Cardiac fibroblast (primary cell): Measurements from ENCODE around the gene UGT3A2.

Experiments used
- DNase-seq, 2 donors: peaks; one replicate each; pipeline versions ENCODE4 v3.0.0 to v3.0.0-alpha.2; 2010; ENCODE audit warnings: low read depth in 2 of 2
- H3K4me3 ChIP-seq, 2 donors: replicated peaks in 1 of 2; 1 replicate in 1 of 2; 2 replicates in 1 of 2; pipeline ENCODE4 v1.5.1; 2011; ENCODE audit warnings: low read depth in 2 of 2, low read length in 2 of 2, mild to moderate bottlenecking in 2 of 2, moderate library complexity in 1 of 2
- TF ChIP-seq, protein P1 (sequence below): IDR thresholded peaks from one replicate; pipeline ENCODE4 v1.5.1; 2011; ENCODE audit warnings: low read depth, mild to moderate bottlenecking, low read length, inconsistent platforms

Gene UGT3A2

DNA sequence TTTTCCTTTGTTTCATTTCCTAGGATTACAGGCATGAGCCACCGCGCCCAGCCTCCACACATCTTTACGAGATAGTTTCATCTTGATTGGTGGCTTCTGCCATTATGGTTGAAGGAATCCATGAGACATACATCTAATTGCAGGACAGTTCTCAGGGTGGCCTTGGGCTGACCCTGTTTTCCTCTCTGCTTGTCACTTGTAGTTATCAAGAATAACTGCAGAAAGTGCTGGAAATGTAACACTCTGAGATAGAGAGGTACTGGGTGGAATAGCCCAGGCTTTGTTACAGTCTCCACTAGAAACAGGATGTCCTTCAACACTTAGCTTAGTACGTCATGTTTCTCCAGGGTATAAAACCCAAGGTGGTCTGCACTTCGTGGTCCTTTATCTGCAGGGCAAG lies 10.7 kb downstream of the UGT3A2 start:
- H3K4me3 ChIP-seq = no peak overlapping the region
- no peak for DNase-seq
- TF ChIP-seq, protein P1, sequence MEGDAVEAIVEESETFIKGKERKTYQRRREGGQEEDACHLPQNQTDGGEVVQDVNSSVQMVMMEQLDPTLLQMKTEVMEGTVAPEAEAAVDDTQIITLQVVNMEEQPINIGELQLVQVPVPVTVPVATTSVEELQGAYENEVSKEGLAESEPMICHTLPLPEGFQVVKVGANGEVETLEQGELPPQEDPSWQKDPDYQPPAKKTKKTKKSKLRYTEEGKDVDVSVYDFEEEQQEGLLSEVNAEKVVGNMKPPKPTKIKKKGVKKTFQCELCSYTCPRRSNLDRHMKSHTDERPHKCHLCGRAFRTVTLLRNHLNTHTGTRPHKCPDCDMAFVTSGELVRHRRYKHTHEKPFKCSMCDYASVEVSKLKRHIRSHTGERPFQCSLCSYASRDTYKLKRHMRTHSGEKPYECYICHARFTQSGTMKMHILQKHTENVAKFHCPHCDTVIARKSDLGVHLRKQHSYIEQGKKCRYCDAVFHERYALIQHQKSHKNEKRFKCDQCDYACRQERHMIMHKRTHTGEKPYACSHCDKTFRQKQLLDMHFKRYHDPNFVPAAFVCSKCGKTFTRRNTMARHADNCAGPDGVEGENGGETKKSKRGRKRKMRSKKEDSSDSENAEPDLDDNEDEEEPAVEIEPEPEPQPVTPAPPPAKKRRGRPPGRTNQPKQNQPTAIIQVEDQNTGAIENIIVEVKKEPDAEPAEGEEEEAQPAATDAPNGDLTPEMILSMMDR = no peak

DNA sequence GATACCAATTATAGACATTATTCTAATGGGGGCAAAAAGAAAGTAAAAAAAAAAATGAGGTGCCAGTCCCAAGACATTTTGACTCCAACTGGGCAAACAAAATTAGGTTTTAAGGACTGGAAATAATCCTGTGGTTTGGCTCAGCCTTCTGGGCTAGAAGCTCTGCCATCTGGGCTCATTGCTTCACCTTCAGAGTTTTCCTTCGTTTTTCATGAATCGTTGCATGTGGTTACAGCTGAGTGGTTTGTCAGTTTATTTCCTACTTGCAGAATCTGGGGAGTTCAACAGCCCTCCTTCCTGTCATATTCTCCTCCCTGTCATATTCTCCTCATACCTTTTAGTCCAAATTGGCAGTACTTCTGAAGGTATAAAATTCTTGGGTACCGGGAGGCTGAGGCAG lies 12.0 kb downstream of the UGT3A2 start:
- H3K4me3 ChIP-seq = no peak overlapping the region
- no peak for DNase-seq
- TF ChIP-seq, protein P1 = no peak

DNA sequence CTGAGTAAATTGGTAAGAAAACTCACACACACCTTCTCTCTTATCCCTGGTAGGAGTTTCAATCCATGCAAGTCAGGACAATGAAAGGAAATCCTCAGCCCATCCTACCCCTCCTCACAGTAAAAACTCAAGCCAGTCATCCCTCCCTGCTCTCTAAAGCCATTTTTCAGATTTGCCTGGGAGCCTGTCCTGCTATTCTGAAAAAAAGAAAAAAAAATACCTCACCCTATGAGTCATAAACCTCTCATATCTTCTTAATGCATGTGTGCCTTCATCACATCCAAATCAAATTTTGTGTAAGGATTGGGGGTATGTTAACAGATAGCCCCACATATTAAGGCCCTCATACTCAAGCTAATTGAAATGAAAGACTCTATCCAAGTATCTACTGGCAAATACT lies 14.1 kb downstream of the UGT3A2 start:
- DNase-seq = peak in 1 of 2 donors; percentile 6
- TF ChIP-seq, protein P1 = no peak
- no peak overlapping the region for H3K4me3 ChIP-seq

DNA sequence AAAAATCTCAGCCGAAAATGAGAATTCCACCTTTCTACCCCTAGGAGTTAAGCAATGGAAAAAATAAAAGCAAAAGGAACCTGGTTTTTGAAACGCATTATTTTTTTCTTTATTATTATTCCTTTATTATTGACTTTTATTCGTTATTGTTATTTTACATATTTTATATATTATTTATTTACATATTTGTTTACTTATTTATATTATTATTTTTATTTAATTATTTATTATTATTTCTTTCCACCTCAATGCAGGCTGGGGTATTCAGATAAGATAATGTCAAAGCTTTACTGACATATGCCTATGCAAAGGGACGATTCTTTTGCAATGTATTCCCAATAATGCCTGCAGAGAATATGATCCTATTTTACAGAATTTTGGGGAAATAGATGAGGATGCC lies 16.7 kb downstream of the UGT3A2 start:
- TF ChIP-seq, protein P1 = no peak
- no peak for DNase-seq
- no peak overlapping the region for H3K4me3 ChIP-seq

DNA sequence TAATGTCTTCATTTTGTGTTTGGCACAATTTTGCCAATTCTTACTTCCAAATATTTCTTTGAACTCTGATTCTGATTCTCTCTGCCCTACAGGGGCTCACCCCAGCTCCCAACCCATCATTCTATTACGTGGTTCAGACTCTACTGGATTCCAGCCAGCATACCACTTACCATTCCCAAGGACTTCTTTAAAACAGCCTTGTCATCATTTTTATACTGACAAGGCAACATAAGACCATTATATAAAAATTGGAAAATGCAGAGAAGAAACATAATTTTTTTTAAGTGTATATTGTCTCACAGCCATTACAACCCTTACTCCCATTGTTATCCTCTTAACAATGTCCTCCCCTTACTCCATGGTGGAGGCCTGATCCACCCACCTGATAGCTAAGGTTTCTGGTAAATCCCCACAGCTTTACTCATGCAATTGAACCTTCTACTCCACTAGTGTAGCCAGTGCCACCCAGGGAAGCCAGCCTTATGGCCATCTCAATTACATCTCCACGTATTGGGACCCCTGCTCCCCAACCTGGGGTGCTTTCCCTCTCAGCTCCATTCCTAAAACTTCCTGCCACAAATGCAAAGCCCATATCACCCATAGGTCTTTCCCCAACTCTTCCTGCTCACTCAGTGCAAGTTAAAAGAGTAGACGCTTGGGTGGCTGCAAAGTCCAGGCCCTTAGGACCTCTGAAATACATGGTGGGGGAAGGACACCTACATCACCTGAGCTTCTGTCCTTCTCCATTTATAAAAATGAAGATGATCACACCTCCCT lies 19.1 kb downstream of the UGT3A2 start:
- no peak for DNase-seq
- no peak overlapping the region for H3K4me3 ChIP-seq
- TF ChIP-seq, protein P1 = no peak

DNA sequence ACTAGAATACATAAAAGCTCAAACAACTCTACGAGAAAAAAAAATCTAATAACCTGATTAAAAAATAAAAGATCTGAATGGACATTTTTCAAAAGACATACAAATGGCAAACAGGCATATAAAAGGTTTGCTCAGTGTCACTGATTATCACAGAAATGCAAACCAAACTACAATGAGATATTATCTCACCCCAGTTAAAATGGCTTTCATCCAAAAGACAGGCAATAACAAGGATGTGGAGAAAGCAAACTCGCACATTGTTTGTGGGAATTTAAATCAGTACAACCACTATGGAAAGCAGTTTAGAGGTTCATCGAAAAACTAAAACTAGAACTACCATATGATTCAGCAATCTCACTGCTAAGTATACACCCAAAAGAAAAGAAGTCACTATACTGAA lies 20.8 kb downstream of the UGT3A2 start:
- no peak for DNase-seq
- TF ChIP-seq, protein P1 = no peak
- no peak overlapping the region for H3K4me3 ChIP-seq

DNA sequence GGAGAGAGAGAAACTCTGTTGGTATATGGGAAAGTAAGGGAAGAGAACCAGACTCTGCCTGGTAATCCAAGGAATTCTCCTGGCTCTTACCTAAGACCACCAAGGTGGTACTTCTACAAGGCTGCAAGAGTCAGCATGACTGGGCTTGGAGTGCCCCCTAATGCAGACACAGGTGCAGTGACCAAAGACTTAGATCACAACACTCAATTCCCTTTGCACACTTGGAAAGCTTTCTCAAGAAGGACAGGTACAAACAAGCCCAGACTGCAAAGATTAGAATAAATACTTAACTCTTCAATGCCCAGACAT lies 25.2 kb downstream of the UGT3A2 start:
- DNase-seq = no peak
- no peak overlapping the region for H3K4me3 ChIP-seq
- TF ChIP-seq, protein P1 = no peak
